GM23338 (cell line): ENCODE data around the gene NPAS3.

Source experiments
- EZH2 ChIP-seq: fragments of 200-600 bp; sonication (generic); IDR thresholded peaks from one replicate; pipeline ENCODE4 v1.8.0; 2017; ENCODE audit warnings: antibody characterized with exemption, mild to moderate bottlenecking, low read depth; ENCODE audit not compliant: unreplicated experiment
- POLR2AphosphoS5 ChIP-seq: IDR thresholded peaks from 2 replicates; pipeline ENCODE4 v1.6.1; 2016; ENCODE audit warnings: antibody characterized with exemption, low read depth
- ZNF331 ChIP-seq: fragments of 250-450 bp; sonication (Bioruptor Pico); IDR thresholded peaks from 2 replicates; pipeline ENCODE4 v1.5.0; 2020; ENCODE audit warnings: low read depth, mild to moderate bottlenecking, moderate library complexity
- TF ChIP-seq, protein P1 (sequence below), 2 experiments: fragments of 200-600 bp in 1 of 2; sonication (generic) in 1 of 2; conservative IDR thresholded peaks; 2 replicates each; pipeline versions ENCODE4 v1.5.1 to v1.6.1; 2016 to 2017; ENCODE audit warnings: antibody characterized with exemption in 2 of 2, low read depth in 2 of 2, mild to moderate bottlenecking in 2 of 2, moderate library complexity in 1 of 2

DNA sequence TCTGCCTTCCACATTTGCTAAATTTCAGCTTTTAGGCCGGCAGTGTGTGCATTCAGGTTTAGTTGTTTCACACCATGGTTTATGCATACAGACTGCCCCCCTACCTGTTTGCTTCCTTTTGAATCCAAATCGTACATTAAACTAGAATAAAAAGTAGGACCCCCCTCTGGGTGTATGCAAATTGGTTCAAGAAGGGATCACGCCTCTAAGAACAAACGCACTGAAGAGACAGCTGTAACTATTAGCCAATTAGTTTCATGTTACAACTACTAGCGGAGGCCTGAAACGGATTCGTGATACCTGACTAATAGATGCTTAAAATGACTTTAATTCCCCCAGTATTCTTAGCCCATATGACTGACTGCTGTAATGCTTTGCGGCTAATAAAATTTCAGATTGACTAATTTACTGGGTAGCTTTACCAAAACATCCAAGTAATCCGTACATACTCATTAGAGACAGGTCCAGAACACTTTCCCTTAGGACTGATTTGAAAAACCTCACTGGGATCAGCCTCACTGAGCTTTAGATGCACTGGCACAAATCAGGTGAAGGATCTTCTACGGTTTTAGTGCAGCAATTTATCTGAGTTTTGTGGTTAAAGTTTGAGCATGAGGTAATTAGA is 411.8 kb downstream of the NPAS3 start:
- no peak for TF ChIP-seq EZH2
- TF ChIP-seq, protein P1, sequence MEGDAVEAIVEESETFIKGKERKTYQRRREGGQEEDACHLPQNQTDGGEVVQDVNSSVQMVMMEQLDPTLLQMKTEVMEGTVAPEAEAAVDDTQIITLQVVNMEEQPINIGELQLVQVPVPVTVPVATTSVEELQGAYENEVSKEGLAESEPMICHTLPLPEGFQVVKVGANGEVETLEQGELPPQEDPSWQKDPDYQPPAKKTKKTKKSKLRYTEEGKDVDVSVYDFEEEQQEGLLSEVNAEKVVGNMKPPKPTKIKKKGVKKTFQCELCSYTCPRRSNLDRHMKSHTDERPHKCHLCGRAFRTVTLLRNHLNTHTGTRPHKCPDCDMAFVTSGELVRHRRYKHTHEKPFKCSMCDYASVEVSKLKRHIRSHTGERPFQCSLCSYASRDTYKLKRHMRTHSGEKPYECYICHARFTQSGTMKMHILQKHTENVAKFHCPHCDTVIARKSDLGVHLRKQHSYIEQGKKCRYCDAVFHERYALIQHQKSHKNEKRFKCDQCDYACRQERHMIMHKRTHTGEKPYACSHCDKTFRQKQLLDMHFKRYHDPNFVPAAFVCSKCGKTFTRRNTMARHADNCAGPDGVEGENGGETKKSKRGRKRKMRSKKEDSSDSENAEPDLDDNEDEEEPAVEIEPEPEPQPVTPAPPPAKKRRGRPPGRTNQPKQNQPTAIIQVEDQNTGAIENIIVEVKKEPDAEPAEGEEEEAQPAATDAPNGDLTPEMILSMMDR (conservative IDR thresholded peaks at IDR 0.05; ENCODE audit: low read depth in 2 of 2): no peak
- TF ChIP-seq ZNF331: no peak
- TF ChIP-seq POLR2AphosphoS5: no peak
